HFFc6 (cell line): ENCODE results near the gene PRKCH. TPM values are rescaled to one million over a fixed set of nuclear protein-coding genes. Genes with fewer than 3 reads are reported as not detected.

Experiments used
- DNase-seq: peaks from one replicate; pipeline ENCODE4 v3.0.0-alpha.2; 2018
- H3K27ac Mint-ChIP-seq: 2 replicates; pipeline ENCODE4 v1.8.0; 2020; ENCODE audit warnings: mild to moderate bottlenecking, mixed read lengths
- H3K27me3 Mint-ChIP-seq: 2 replicates; pipeline ENCODE4 v1.8.0; 2021; ENCODE audit warnings: mild to moderate bottlenecking, moderate library complexity, mixed read lengths; ENCODE audit not compliant: insufficient read depth
- H3K36me3 Mint-ChIP-seq: 2 replicates; pipeline ENCODE4 v1.8.0; 2021; ENCODE audit warnings: low read depth, mixed read lengths
- H3K4me1 Mint-ChIP-seq: 2 replicates; pipeline ENCODE4 v1.8.0; 2020; ENCODE audit warnings: low read depth, mixed read lengths
- H3K4me3 Mint-ChIP-seq: 2 replicates; pipeline ENCODE4 v1.8.0; 2020; ENCODE audit warnings: mild to moderate bottlenecking, moderate library complexity, mixed read lengths
- H3K9me3 Mint-ChIP-seq: 2 replicates; pipeline ENCODE4 v1.8.0; 2020; ENCODE audit warnings: mild to moderate bottlenecking, mixed read lengths
- total RNA-seq, 6 experiments: library from RNA; stranded (reverse); fragmentation: NEBNext Ultra II Directional; extraction: Animal tissue kit (Norgen Biotek cat#: 25700); gene quantifications; 2 replicates in 1 of 6; 3 replicates in 5 of 6; pipeline ENCODE4 v1.2.3, GENCODE V29; 2021
- TF ChIP-seq, protein P1 (sequence below): fragments of 200-600 bp; sonication (generic); IDR thresholded peaks from 2 replicates; pipeline ENCODE4 v1.5.0; 2021; ENCODE audit warnings: antibody characterized with exemption, mild to moderate bottlenecking

The PRKCH gene
- total RNA-seq, 6 experiments from 2014 or later = 0.17 to 1.2 (median 0.35) TPM

GRCh38 chr14:61364243-61364642, 42.9 kb downstream of the PRKCH start:
- Mint-ChIP-seq H3K27me3 (peaks cover 12% of the 10 kb centered on the region; the same call in 1 of the 2 replicates), H3K27ac (no peak overlapping the region), H3K4me1 (no peaks in the 10 kb centered on the region), H3K9me3 (no peaks in the 10 kb centered on the region), H3K4me3 (no peak overlapping the region), H3K36me3 (no peaks in the 10 kb centered on the region)
- no peak for DNase-seq
- TF ChIP-seq, protein P1, sequence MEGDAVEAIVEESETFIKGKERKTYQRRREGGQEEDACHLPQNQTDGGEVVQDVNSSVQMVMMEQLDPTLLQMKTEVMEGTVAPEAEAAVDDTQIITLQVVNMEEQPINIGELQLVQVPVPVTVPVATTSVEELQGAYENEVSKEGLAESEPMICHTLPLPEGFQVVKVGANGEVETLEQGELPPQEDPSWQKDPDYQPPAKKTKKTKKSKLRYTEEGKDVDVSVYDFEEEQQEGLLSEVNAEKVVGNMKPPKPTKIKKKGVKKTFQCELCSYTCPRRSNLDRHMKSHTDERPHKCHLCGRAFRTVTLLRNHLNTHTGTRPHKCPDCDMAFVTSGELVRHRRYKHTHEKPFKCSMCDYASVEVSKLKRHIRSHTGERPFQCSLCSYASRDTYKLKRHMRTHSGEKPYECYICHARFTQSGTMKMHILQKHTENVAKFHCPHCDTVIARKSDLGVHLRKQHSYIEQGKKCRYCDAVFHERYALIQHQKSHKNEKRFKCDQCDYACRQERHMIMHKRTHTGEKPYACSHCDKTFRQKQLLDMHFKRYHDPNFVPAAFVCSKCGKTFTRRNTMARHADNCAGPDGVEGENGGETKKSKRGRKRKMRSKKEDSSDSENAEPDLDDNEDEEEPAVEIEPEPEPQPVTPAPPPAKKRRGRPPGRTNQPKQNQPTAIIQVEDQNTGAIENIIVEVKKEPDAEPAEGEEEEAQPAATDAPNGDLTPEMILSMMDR = no peak

- H3K27ac Mint-ChIP-seq = no peak overlapping the region
- peaks cover 12% of the 10 kb centered on the region; the same call in 1 of the 2 replicates for H3K27me3 Mint-ChIP-seq
- DNase-seq = no peak
- H3K4me1 Mint-ChIP-seq = no peaks in the 10 kb centered on the region
- H3K36me3 Mint-ChIP-seq = no peaks in the 10 kb centered on the region
- no peaks in the 10 kb centered on the region for H3K9me3 Mint-ChIP-seq
- TF ChIP-seq, protein P1 = no peak
- no peak overlapping the region for H3K4me3 Mint-ChIP-seq
These were observed 44.4 kb downstream of the PRKCH start for GRCh38 chr14:61365667-61366212.

- TF ChIP-seq, protein P1 = no peak
- Mint-ChIP-seq H3K4me3 (no peak overlapping the region), H3K9me3 (no peaks in the 10 kb centered on the region), H3K36me3 (no peaks in the 10 kb centered on the region), H3K4me1 (no peaks in the 10 kb centered on the region), H3K27ac (no peak overlapping the region), H3K27me3 (peaks cover 9% of the 10 kb centered on the region; the same call in 1 of the 2 replicates)
- DNase-seq = no peak
These were observed 46.8 kb downstream of the PRKCH start for GRCh38 chr14:61368114-61368710.

DNA sequence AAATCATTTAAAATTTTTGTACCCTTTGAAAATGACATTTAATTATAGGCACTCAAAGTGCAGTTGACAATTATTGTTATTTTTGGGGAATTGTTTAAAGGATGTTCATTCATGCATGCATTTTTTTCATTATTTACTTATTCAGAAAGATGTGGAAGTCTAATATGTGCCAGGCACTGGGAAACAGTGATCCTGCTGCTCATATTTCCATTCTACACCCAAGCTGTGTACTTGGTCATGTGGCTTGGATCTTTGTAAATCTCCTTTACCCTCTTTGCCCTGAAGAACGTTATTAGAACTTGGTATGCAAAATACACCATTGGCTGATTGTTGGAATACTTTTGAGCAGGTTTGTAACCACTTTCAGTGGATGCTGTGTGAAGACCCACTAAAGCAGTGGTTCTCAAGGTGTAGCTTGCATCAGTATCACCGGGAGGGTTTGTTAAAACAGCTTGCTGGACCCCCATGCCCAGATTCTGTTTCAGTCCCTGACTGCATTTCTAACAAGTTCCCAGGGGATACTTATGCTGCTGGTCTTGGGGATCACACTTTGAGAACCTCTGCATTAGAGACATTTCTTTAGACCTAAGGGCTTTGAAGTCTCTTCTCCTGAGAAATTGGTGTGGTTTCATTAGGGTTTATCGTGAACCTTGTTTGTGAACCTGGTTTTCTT, 47.5 kb downstream of the PRKCH start:
- Mint-ChIP-seq H3K4me3 (no peak overlapping the region), H3K27me3 (peaks cover 9% of the 10 kb centered on the region; the same call in 1 of the 2 replicates), H3K36me3 (no peaks in the 10 kb centered on the region), H3K27ac (no peak overlapping the region), H3K9me3 (no peaks in the 10 kb centered on the region), H3K4me1 (no peaks in the 10 kb centered on the region)
- TF ChIP-seq, protein P1 = no peak
- no peak for DNase-seq

- H3K27me3 Mint-ChIP-seq = peaks cover 9% of the 10 kb centered on the region; the same call in 1 of the 2 replicates
- DNase-seq = no peak
- H3K27ac Mint-ChIP-seq = no peak overlapping the region
- no peak overlapping the region for H3K4me3 Mint-ChIP-seq
- no peaks in the 10 kb centered on the region for H3K4me1 Mint-ChIP-seq
- TF ChIP-seq, protein P1 = no peak
- H3K36me3 Mint-ChIP-seq = no peaks in the 10 kb centered on the region
- H3K9me3 Mint-ChIP-seq = no peaks in the 10 kb centered on the region
These were observed 48.1 kb downstream of the PRKCH start for GRCh38 chr14:61369454-61369810.
